OCI-LY1 (cell line): ENCODE results near the gene DGLUCY.
"Not testable (repeated sequence)": the region's sequence is repeated elsewhere in the genome, so short reads cannot be mapped to it uniquely, and the experiment has no call there.

Experiments used
- EZH2 ChIP-seq: fragments of 200-600 bp; sonication (generic), shearing (Covaris generic); IDR thresholded peaks from 2 replicates; pipeline ENCODE4 v1.8.0; 2017; ENCODE audit warnings: borderline replicate concordance, mixed run types, mild to moderate bottlenecking, antibody characterized with exemption, low read length, moderate library complexity, mixed read lengths
- TF ChIP-seq, protein P1 (sequence below): fragments of 200-600 bp; sonication (generic), shearing (Covaris generic); IDR thresholded peaks from 2 replicates; pipeline ENCODE4 v1.5.1; 2017; ENCODE audit warnings: mild to moderate bottlenecking, antibody characterized with exemption, low read length, moderate library complexity, mixed read lengths

- TF ChIP-seq, protein P1, sequence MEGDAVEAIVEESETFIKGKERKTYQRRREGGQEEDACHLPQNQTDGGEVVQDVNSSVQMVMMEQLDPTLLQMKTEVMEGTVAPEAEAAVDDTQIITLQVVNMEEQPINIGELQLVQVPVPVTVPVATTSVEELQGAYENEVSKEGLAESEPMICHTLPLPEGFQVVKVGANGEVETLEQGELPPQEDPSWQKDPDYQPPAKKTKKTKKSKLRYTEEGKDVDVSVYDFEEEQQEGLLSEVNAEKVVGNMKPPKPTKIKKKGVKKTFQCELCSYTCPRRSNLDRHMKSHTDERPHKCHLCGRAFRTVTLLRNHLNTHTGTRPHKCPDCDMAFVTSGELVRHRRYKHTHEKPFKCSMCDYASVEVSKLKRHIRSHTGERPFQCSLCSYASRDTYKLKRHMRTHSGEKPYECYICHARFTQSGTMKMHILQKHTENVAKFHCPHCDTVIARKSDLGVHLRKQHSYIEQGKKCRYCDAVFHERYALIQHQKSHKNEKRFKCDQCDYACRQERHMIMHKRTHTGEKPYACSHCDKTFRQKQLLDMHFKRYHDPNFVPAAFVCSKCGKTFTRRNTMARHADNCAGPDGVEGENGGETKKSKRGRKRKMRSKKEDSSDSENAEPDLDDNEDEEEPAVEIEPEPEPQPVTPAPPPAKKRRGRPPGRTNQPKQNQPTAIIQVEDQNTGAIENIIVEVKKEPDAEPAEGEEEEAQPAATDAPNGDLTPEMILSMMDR = not testable (repeated sequence)
- TF ChIP-seq EZH2 = not testable (repeated sequence)
Observed at GRCh38 chr14:91156142-91156666, 42.3 kb downstream of the DGLUCY start.
